ENCODE measurements around the gene FKTN. TPM values are rescaled to one million over a fixed set of nuclear protein-coding genes. Genes with fewer than 3 reads are reported as not detected.

The FKTN gene
- total RNA-seq, 1 donor from 2014 or later: 39.9 TPM

- DNase-seq: no peak
These were observed 121.5 kb downstream of the FKTN start for GRCh38 chr9:105679257-105680022.

GRCh38 chr9:105681313-105681712 lies 123.4 kb downstream of the FKTN start:
- DNase-seq: no peak

GRCh38 chr9:105681724-105682123 lies 123.8 kb downstream of the FKTN start:
- DNase-seq: no peak

- no peak for DNase-seq
These were observed 125.9 kb downstream of the FKTN start for GRCh38 chr9:105683688-105684275.

GRCh38 chr9:105686936-105687335 lies 129.0 kb downstream of the FKTN start:
- DNase-seq: no peak

Other genes starting within 250 kb of the FKTN start
- 146 TPM for gene FSD1L, start 110.1 kb upstream of the FKTN start, total RNA-seq
- 3.0 TPM for gene TAL2, start 104.3 kb downstream of the FKTN start, total RNA-seq
- gene TMEM38B, start 136.4 kb downstream of the FKTN start, total RNA-seq: 22.1 TPM